ENCODE data around the gene GAA. TPM values are rescaled to one million over a fixed set of nuclear protein-coding genes. Genes with fewer than 3 reads are reported as not detected.

GAA gene
- total RNA-seq, 1 donor from 2014 or later = 19.6 TPM

GRCh38 chr17:80110927-80111701, 9.7 kb downstream of the GAA start:
- Mint-ChIP-seq H3K27me3 (no peaks in the 10 kb centered on the region), H3K4me1 (peaks cover 13% of the 10 kb centered on the region), H3K4me3 (no peak overlapping the region), H3K36me3 (ENCODE audit: low read depth) (peaks cover under 1% of the 10 kb centered on the region), H3K27ac (no peak overlapping the region), H3K9me3 (peaks cover 3% of the 10 kb centered on the region)
- DNase-seq (no peak), ATAC-seq (ENCODE audit: low read depth) (no peak)
- ChIA-PET CTCF (no interaction called here), POLR2A (no interaction called here)
- no peak for TF ChIP-seq CTCF (IDR thresholded peaks at IDR 0.05)
- intact Hi-C loops (cut with micrococcal nuclease) = no loop called here

GRCh38 chr17:80111702-80112470, 10.5 kb downstream of the GAA start:
- POLR2A ChIA-PET = interaction anchor here (1.0 kb wide), 1 partner anchor 11 kb away, joined by 3 read pairs; the partner anchor contains the start of gene GAA
- H3K27ac Mint-ChIP-seq = no peak overlapping the region
- intact Hi-C loops (cut with micrococcal nuclease) = no loop called here
- no peaks in the 10 kb centered on the region for H3K36me3 Mint-ChIP-seq (ENCODE audit: low read depth)
- DNase-seq (no peak), ATAC-seq (ENCODE audit: low read depth) (no peak)
- peaks cover 13% of the 10 kb centered on the region for H3K4me1 Mint-ChIP-seq
- peaks cover 3% of the 10 kb centered on the region for H3K9me3 Mint-ChIP-seq
- CTCF ChIA-PET = interaction anchor here (1.0 kb wide), 1 partner anchor 10 kb away, joined by 3 read pairs; the partner anchor contains the start of gene GAA
- TF ChIP-seq CTCF (IDR thresholded peaks at IDR 0.05) = no peak
- no peaks in the 10 kb centered on the region for H3K27me3 Mint-ChIP-seq
- H3K4me3 Mint-ChIP-seq = no peak overlapping the region

- no peak overlapping the region for H3K4me3 Mint-ChIP-seq
- H3K36me3 Mint-ChIP-seq (ENCODE audit: low read depth) = no peaks in the 10 kb centered on the region
- no peak overlapping the region for H3K27ac Mint-ChIP-seq
- intact Hi-C loops (cut with micrococcal nuclease) = no loop called here
- no peaks in the 10 kb centered on the region for H3K27me3 Mint-ChIP-seq
- DNase-seq (no peak), ATAC-seq (ENCODE audit: low read depth) (peak; percentile 49)
- ChIA-PET CTCF (interaction anchor here (0.6 to 1.0 kb wide), 2 partner anchors 11 to 33 kb away, joined by 3 read pairs; partner anchors contain the start of gene GAA), POLR2A (interaction anchor here (0.5 to 1.0 kb wide), 3 partner anchors 11 to 53 kb away, joined by 3 to 8 read pairs (median 5); partner anchors contain the start of gene GAA)
- H3K4me1 Mint-ChIP-seq = peaks cover 13% of the 10 kb centered on the region
- H3K9me3 Mint-ChIP-seq = peaks cover 3% of the 10 kb centered on the region
- no peak for TF ChIP-seq CTCF (IDR thresholded peaks at IDR 0.05)
Measured at GRCh38 chr17:80112471-80113032, 11.2 kb downstream of the GAA start.

GRCh38 chr17:80113033-80113484, 11.7 kb downstream of the GAA start:
- peaks cover 13% of the 10 kb centered on the region for H3K4me1 Mint-ChIP-seq

More at GRCh38 chr17:80113033-80113484, 11.7 kb downstream of the GAA start:
- no peak overlapping the region for H3K27ac Mint-ChIP-seq
- DNase-seq = peak; percentile 13
- H3K27me3 Mint-ChIP-seq = no peaks in the 10 kb centered on the region
- intact Hi-C loops (cut with micrococcal nuclease) = no loop called here
- no peak for TF ChIP-seq CTCF (IDR thresholded peaks at IDR 0.05)
- H3K36me3 Mint-ChIP-seq (ENCODE audit: low read depth) = no peaks in the 10 kb centered on the region
- ATAC-seq (ENCODE audit: low read depth) = peak; percentile 37
- ChIA-PET POLR2A (interaction anchor here (0.5 to 1.0 kb wide), 3 partner anchors 12 to 54 kb away, joined by 3 to 8 read pairs (median 5); partner anchors contain the start of gene GAA), CTCF (interaction anchor here (0.6 to 1.0 kb wide), 2 partner anchors 12 to 32 kb away, joined by 3 read pairs; partner anchors contain the start of gene GAA)
- H3K9me3 Mint-ChIP-seq = peaks cover 3% of the 10 kb centered on the region
- H3K4me3 Mint-ChIP-seq = no peak overlapping the region

Measured in activated B cell treated with CpG ODN at 0.5 μM for 24 hours (primary cell).